ENCODE results near the gene PKDREJ. TPM values are rescaled to one million over a fixed set of nuclear protein-coding genes. Genes with fewer than 3 reads are reported as not detected.

Gene PKDREJ
- total RNA-seq, 1 donor from 2014 or later: not detected

DNA sequence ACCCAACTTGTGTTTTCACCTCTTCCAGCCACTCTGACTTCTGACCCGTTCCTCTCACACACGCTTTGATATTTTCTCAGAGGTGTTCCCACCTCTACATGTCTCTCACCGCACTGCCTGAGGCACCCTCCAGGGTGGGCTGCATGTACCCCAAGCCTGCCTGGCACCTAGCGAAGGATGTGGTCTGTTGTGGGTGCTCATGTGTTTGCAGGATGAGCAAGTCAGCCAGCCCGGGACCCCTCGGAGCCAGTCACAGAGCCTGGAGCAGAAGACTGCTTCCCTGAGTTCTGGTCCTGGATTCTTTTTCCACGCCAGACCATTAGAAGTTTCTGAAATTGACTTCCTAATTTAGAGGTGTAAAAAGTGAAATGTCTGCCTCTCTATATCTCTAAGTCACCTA, 37.3 kb upstream of the PKDREJ start:
- no peak overlapping the region for H3K4me3 ChIP-seq (ENCODE audit: low read depth, low read length)
- DNase-seq (ENCODE audit: low read depth): no peak
- TF ChIP-seq, protein P1, sequence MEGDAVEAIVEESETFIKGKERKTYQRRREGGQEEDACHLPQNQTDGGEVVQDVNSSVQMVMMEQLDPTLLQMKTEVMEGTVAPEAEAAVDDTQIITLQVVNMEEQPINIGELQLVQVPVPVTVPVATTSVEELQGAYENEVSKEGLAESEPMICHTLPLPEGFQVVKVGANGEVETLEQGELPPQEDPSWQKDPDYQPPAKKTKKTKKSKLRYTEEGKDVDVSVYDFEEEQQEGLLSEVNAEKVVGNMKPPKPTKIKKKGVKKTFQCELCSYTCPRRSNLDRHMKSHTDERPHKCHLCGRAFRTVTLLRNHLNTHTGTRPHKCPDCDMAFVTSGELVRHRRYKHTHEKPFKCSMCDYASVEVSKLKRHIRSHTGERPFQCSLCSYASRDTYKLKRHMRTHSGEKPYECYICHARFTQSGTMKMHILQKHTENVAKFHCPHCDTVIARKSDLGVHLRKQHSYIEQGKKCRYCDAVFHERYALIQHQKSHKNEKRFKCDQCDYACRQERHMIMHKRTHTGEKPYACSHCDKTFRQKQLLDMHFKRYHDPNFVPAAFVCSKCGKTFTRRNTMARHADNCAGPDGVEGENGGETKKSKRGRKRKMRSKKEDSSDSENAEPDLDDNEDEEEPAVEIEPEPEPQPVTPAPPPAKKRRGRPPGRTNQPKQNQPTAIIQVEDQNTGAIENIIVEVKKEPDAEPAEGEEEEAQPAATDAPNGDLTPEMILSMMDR (conservative IDR thresholded peaks at IDR 0.05; ENCODE audit: low read depth, low read length): no peak

DNA sequence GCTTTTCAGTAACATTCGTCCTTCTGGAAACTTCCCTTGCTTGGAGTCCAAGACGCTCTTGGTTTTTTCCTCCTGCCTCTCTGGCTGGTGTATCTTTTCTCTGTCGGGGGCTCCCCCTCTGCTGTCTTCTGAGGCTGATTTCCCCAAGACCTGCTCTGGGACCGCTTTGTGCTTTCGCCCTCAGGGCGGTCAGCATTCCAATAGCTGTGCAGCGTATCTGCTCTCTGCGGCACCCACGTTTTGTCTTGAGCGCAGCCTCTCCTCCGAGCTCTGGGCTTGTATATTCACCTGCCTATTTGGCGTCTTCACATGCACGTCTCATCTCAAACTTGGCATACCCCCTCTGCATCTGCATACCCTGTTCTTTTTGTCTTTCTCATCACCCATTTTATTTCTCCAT, 36.0 kb upstream of the PKDREJ start:
- TF ChIP-seq, protein P1 (conservative IDR thresholded peaks at IDR 0.05; ENCODE audit: low read depth, low read length): no peak
- DNase-seq (ENCODE audit: low read depth): no peak
- H3K4me3 ChIP-seq (ENCODE audit: low read depth, low read length): no peak overlapping the region

DNA sequence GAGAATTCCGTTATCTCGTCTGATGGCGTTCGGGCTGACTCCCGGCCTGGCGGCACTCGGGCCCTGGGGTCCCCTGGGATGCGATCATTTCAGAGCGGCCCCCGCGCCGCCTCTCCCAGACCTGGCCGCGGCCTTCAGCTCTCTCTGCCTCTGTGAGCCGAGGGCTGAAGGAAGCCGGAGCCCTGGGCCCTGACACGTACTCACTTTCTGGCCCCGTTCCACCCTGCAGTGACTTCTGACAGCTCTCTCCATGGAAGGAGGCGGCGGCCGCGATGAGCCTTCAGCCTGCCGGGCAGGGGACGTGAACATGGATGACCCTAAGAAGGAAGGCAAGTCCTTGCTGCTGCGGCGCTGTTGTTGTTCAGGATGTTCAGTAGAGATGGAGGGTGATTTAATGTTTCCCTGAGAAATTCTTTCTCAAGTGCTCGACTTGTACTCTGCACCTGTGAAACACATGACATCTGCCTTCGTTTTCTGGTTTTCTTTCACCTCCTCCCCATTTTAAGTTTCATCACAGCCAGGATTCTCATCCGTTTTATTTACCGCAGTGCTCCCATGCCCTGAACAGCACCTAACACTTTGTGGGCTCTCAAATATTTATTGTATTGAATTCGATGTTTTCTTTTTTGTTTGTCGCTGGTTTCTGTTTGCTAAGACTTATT, 34.1 kb upstream of the PKDREJ start:
- H3K4me3 ChIP-seq (ENCODE audit: low read depth, low read length): peak overlapping the region; percentile 79
- DNase-seq (ENCODE audit: low read depth): no peak
- TF ChIP-seq, protein P1 (conservative IDR thresholded peaks at IDR 0.05; ENCODE audit: low read depth, low read length): no peak

DNA sequence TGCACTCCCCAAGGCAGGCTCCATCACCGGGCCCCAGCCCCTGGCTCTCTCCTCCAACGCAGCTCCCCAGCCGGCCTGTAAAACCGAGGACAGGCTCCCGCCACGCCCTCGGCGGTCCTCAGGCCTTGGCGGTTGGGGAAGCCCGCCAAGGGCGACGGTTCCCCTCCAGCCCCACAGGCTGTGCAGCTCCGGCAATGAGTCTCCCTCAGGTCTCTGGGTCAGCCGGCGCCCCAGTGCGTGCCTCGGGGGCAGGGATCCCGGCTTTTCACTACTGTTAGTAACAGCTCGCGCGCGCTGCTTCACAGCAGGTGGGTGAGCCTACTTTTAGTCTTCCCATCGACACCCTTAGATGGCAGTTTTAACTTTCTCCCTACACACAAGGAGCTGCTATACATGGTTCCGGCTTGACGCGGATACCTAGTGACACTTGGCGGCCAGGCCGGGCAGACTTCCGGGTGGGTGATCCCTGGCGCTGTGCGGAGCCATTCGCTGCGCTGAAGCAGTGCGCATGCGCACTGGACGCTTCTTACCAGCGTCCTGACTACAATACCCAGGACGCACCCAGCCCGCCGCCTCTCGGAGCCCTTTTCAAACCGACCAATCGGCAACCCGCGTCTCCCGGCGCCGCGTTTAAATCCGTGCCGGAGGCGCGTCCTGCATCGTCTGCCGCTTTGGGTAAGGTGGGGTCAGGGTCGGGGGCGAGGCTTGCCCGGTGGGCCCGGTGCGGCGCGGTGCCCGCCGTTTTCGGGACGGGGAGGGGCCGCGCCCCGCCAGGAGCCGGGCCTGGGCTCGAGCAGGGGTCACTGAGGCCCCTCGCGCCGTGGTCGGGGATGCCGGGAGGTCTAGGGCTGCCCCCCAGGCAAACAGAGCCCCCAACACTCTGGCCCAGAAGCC, 33.4 kb upstream of the PKDREJ start, which contains the start of gene GTSE1:
TSS of gene GTSE1 (plus strand) at position 614 of the 894 bp plus-strand sequence. CDS start 531 bp downstream, outside the sequence.
- TF ChIP-seq, protein P1 (conservative IDR thresholded peaks at IDR 0.05; ENCODE audit: low read depth, low read length): peak; percentile 30
- peak; percentile 61 for DNase-seq (ENCODE audit: low read depth)

DNA sequence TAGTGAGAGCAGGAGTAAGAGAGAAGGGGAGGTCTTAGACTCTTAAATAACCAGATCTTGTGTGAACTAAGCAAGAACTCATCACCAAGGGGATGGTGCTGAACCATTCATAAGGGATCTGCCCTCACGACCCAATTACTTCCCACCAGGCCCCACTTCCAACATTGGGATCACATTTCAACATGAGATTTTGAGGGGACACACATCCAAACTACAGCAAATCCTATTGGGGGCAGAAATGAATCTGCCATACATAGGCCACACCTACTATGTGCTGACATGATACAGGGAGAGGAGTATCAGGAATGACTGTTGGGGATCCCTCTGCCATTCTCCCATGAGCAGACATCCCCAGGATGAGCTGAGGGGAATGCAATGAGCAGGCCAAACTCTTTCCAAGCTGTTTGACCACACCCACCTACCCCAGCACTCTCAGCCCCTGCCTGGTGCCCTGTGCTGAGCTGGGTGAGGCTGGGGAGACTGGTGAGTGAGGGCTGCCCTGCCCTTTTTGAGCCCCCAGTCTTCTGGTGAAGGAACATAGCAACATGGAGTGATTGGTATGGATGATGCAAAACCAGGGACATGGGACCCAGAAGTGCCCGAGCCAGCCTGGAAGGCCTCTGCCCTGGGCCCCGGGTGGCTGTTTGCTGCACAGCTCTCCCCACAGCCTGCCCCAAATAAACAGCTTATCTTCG, 32.3 kb upstream of the PKDREJ start:
- TF ChIP-seq, protein P1 (conservative IDR thresholded peaks at IDR 0.05; ENCODE audit: low read depth, low read length): no peak
- DNase-seq (ENCODE audit: low read depth): no peak
- H3K4me3 ChIP-seq (ENCODE audit: low read depth, low read length): peak overlapping the region; percentile 79

More for the DNA sequence above, 33.4 kb upstream of the PKDREJ start, which contains the start of gene GTSE1:
- peak within 1 kb of the TSS; percentile 79 for H3K4me3 ChIP-seq (ENCODE audit: low read depth, low read length)

DNA sequence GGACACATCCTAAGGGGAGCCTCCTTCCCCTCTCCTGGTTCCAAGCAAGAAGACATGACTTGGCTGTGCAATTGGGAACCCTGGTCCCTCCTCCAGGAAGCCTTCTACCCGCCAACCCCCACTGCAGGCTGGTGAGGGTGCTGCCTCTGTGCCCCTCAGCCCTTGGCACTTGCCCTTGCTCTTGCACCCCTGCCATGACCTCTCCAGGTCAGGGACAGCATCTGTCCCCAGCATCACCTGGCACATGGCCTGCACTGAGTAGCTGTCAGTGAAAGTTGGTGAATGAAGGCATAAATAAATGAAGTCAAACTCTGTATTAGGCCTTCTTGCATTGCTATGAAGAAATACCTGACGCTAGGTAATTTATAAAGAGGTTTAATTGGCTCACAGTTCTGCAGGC, 31.6 kb upstream of the PKDREJ start:
- no peak for DNase-seq (ENCODE audit: low read depth)
- no peak overlapping the region for H3K4me3 ChIP-seq (ENCODE audit: low read depth, low read length)
- TF ChIP-seq, protein P1 (conservative IDR thresholded peaks at IDR 0.05; ENCODE audit: low read depth, low read length): no peak

Data from epithelial cell of proximal tubule (primary cell).